Progenitor cell of endocrine pancreas (in vitro differentiated cells): ENCODE results near the gene LDLRAP1. TPM values are rescaled to one million over a fixed set of nuclear protein-coding genes. Genes with fewer than 3 reads are reported as not detected.

ENCODE experiments used
- DNase-seq: peaks from one replicate; pipeline ENCODE4 v3.0.0; 2021; ENCODE audit warnings: low spot score; ENCODE audit not compliant: unreplicated experiment
- H3K27ac Mint-ChIP-seq: 2 replicates; pipeline ENCODE4 v1.8.0; 2021; ENCODE audit warnings: mild to moderate bottlenecking, moderate library complexity, mixed read lengths
- H3K27me3 Mint-ChIP-seq: 2 replicates; pipeline ENCODE4 v1.8.0; 2021; ENCODE audit warnings: mixed read lengths
- H3K36me3 Mint-ChIP-seq: 2 replicates; pipeline ENCODE4 v1.8.0; 2022; ENCODE audit warnings: mixed read lengths; ENCODE audit not compliant: insufficient read depth
- H3K4me1 Mint-ChIP-seq: 2 replicates; pipeline ENCODE4 v1.8.0; 2021; ENCODE audit warnings: low read depth, mixed read lengths
- H3K4me3 Mint-ChIP-seq: 2 replicates; pipeline ENCODE4 v1.8.0; 2021; ENCODE audit warnings: low read depth, mild to moderate bottlenecking, moderate library complexity, mixed read lengths
- H3K9me3 Mint-ChIP-seq: 2 replicates; pipeline ENCODE4 v1.8.0; 2021; ENCODE audit warnings: low read depth, mixed read lengths
- CTCF ChIP-seq: fragments of 200-600 bp; sonication (generic); IDR thresholded peaks from one replicate; pipeline ENCODE4 v1.5.0; 2021; ENCODE audit warnings: antibody characterized with exemption, mild to moderate bottlenecking; ENCODE audit not compliant: unreplicated experiment
- total RNA-seq: library from RNA; stranded (reverse); gene quantifications from 2 replicates; pipeline ENCODE4 v1.2.1, GENCODE V29; 2021

LDLRAP1 gene
- total RNA-seq, 1 donor from 2014 or later, result 12.7 TPM

- TF ChIP-seq CTCF, result no peak
- peaks cover 3% of the 10 kb centered on the region for H3K4me1 Mint-ChIP-seq
- no peak overlapping the region for H3K27ac Mint-ChIP-seq
- no peak for DNase-seq
- no peaks in the 10 kb centered on the region for H3K9me3 Mint-ChIP-seq
- H3K4me3 Mint-ChIP-seq, result no peak overlapping the region
- peaks cover 5% of the 10 kb centered on the region for H3K27me3 Mint-ChIP-seq
- H3K36me3 Mint-ChIP-seq, result no peaks in the 10 kb centered on the region
These were observed 6.1 kb upstream of the LDLRAP1 start for GRCh38 chr1:25537153-25537831.

- H3K36me3 Mint-ChIP-seq, result no peaks in the 10 kb centered on the region
- no peak for DNase-seq
- H3K4me3 Mint-ChIP-seq, result no peak overlapping the region
- H3K9me3 Mint-ChIP-seq, result no peaks in the 10 kb centered on the region
- peaks cover 5% of the 10 kb centered on the region for H3K27me3 Mint-ChIP-seq
- no peak overlapping the region for H3K27ac Mint-ChIP-seq
- no peak for TF ChIP-seq CTCF
- H3K4me1 Mint-ChIP-seq, result peaks cover 3% of the 10 kb centered on the region
These were observed 5.1 kb upstream of the LDLRAP1 start for GRCh38 chr1:25538191-25538767.

GRCh38 chr1:25540750-25541342, 2.6 kb upstream of the LDLRAP1 start:
- Mint-ChIP-seq H3K9me3 (no peaks in the 10 kb centered on the region), H3K27ac (peak overlapping the region; percentile 33)

GRCh38 chr1:25541425-25541824, 2.0 kb upstream of the LDLRAP1 start:
- Mint-ChIP-seq H3K4me1 (peaks cover 7% of the 10 kb centered on the region), H3K9me3 (no peaks in the 10 kb centered on the region), H3K27me3 (peaks cover 3% of the 10 kb centered on the region), H3K4me3 (no peak overlapping the region), H3K36me3 (no peaks in the 10 kb centered on the region), H3K27ac (peak overlapping the region; percentile 33)
- no peak for TF ChIP-seq CTCF
- DNase-seq, result no peak

More at GRCh38 chr1:25540750-25541342, 2.6 kb upstream of the LDLRAP1 start:
- DNase-seq, result no peak
- H3K36me3 Mint-ChIP-seq, result no peaks in the 10 kb centered on the region
- no peak overlapping the region for H3K4me3 Mint-ChIP-seq
- H3K27me3 Mint-ChIP-seq, result peaks cover 3% of the 10 kb centered on the region
- peaks cover 7% of the 10 kb centered on the region for H3K4me1 Mint-ChIP-seq
- no peak for TF ChIP-seq CTCF

- peak overlapping the region; percentile 62 for H3K4me3 Mint-ChIP-seq
- H3K27ac Mint-ChIP-seq, result no peak overlapping the region
- peaks cover 7% of the 10 kb centered on the region for H3K4me1 Mint-ChIP-seq
- H3K9me3 Mint-ChIP-seq, result no peaks in the 10 kb centered on the region
- H3K27me3 Mint-ChIP-seq, result peaks cover 3% of the 10 kb centered on the region
- H3K36me3 Mint-ChIP-seq, result no peaks in the 10 kb centered on the region
- DNase-seq, result no peak
- no peak for TF ChIP-seq CTCF
These were observed 1.3 kb upstream of the LDLRAP1 start for GRCh38 chr1:25541889-25542658.
